ENCODE data around the gene ZNF507. TPM values are rescaled to one million over a fixed set of nuclear protein-coding genes. Genes with fewer than 3 reads are reported as not detected.

Gene ZNF507
- total RNA-seq, 1 donor from 2014 or later: 42.3 TPM

- TF ChIP-seq, protein P1, sequence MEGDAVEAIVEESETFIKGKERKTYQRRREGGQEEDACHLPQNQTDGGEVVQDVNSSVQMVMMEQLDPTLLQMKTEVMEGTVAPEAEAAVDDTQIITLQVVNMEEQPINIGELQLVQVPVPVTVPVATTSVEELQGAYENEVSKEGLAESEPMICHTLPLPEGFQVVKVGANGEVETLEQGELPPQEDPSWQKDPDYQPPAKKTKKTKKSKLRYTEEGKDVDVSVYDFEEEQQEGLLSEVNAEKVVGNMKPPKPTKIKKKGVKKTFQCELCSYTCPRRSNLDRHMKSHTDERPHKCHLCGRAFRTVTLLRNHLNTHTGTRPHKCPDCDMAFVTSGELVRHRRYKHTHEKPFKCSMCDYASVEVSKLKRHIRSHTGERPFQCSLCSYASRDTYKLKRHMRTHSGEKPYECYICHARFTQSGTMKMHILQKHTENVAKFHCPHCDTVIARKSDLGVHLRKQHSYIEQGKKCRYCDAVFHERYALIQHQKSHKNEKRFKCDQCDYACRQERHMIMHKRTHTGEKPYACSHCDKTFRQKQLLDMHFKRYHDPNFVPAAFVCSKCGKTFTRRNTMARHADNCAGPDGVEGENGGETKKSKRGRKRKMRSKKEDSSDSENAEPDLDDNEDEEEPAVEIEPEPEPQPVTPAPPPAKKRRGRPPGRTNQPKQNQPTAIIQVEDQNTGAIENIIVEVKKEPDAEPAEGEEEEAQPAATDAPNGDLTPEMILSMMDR (IDR thresholded peaks at IDR 0.05; ENCODE audit: unreplicated experiment): no peak
- peaks cover 6% of the 10 kb centered on the region for H3K4me1 Mint-ChIP-seq (ENCODE audit: low read depth)
- H3K27me3 Mint-ChIP-seq: no peaks in the 10 kb centered on the region
- no peaks in the 10 kb centered on the region for H3K36me3 Mint-ChIP-seq (ENCODE audit: insufficient read depth)
- H3K4me3 Mint-ChIP-seq (ENCODE audit: low read depth): no peak overlapping the region
- peaks cover 6% of the 10 kb centered on the region for H3K9me3 Mint-ChIP-seq (ENCODE audit: low read depth)
- no peak overlapping the region for H3K27ac Mint-ChIP-seq
- DNase-seq (ENCODE audit: low spot score, unreplicated experiment): no peak
Observed at GRCh38 chr19:32342695-32343094, 2.7 kb upstream of the ZNF507 start.

DNA sequence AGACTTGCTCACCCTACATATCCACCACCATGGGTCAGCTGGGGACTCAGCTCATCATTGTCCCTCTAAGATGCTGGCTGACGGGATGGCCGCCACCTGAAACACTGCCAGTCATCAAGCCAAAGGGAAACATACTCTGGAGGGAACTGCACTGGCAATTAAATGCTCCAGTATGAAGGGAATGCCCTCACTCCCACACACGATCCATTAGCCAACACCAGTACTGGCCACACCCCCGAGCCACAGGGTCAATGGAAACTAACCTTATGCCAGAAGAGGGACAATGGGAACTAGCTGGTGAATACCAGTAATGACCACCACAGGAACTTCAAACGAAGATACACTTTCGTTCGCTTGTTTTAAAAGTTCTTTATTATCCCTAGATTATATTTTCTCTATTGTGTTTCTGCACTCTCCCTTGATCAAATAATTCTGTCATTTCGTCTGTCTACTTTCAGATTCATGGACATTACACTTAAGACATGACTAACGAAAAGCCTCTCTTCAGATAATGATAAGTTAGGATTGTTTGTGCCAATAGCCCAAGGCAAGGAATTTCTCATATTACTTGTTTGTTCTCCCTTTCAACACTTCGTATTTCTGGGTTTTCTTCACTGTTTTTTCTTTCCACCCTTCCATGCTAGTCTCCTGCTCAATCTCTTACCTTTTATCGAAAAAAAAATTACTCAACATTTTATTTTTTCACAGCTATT lies 1.7 kb upstream of the ZNF507 start:
- H3K9me3 Mint-ChIP-seq (ENCODE audit: low read depth): peaks cover 6% of the 10 kb centered on the region
- peaks cover 8% of the 10 kb centered on the region for H3K4me1 Mint-ChIP-seq (ENCODE audit: low read depth)
- TF ChIP-seq, protein P1 (IDR thresholded peaks at IDR 0.05; ENCODE audit: unreplicated experiment): no peak
- peaks cover under 1% of the 10 kb centered on the region for H3K36me3 Mint-ChIP-seq (ENCODE audit: insufficient read depth)
- H3K4me3 Mint-ChIP-seq (ENCODE audit: low read depth): peak overlapping the region; percentile 46
- H3K27ac Mint-ChIP-seq: no peak overlapping the region
- DNase-seq (ENCODE audit: low spot score, unreplicated experiment): no peak
- H3K27me3 Mint-ChIP-seq: no peaks in the 10 kb centered on the region

DNA sequence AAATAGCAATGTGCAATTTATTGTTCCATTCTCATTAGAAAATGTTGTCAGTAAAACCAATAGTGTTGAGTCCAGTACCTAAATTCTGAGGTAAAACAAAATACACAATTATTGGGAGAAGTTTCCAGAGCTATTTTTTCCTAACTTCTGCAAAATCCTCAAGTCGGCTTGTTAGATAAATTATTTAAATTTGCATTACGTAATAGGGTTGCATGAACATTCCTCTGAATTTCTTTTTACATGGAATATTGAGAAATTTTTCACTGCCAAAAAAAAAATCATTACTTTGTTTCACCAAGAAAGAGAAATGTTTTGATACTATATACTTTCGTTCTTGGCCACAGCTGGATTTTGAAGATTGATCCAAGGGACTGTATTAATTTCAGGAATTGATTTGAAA lies 1.5 kb downstream of the ZNF507 start:
- DNase-seq (ENCODE audit: low spot score, unreplicated experiment): no peak
- peak overlapping the region; percentile 83 for H3K4me3 Mint-ChIP-seq (ENCODE audit: low read depth)
- H3K27ac Mint-ChIP-seq: peak overlapping the region; percentile 96
- H3K36me3 Mint-ChIP-seq (ENCODE audit: insufficient read depth): peaks cover 2% of the 10 kb centered on the region
- TF ChIP-seq, protein P1 (IDR thresholded peaks at IDR 0.05; ENCODE audit: unreplicated experiment): no peak
- peaks cover 6% of the 10 kb centered on the region for H3K9me3 Mint-ChIP-seq (ENCODE audit: low read depth)
- H3K4me1 Mint-ChIP-seq (ENCODE audit: low read depth): peaks cover 37% of the 10 kb centered on the region
- no peaks in the 10 kb centered on the region for H3K27me3 Mint-ChIP-seq

GRCh38 chr19:32347573-32347972 lies 2.2 kb downstream of the ZNF507 start:
- Mint-ChIP-seq H3K36me3 (ENCODE audit: insufficient read depth) (peaks cover 6% of the 10 kb centered on the region), H3K4me1 (ENCODE audit: low read depth) (peaks cover 41% of the 10 kb centered on the region), H3K9me3 (ENCODE audit: low read depth) (peaks cover 4% of the 10 kb centered on the region), H3K4me3 (ENCODE audit: low read depth) (peak overlapping the region; percentile 83), H3K27me3 (no peaks in the 10 kb centered on the region), H3K27ac (no peak overlapping the region)
- TF ChIP-seq, protein P1 (IDR thresholded peaks at IDR 0.05; ENCODE audit: unreplicated experiment): no peak
- no peak for DNase-seq (ENCODE audit: low spot score, unreplicated experiment)

DNA sequence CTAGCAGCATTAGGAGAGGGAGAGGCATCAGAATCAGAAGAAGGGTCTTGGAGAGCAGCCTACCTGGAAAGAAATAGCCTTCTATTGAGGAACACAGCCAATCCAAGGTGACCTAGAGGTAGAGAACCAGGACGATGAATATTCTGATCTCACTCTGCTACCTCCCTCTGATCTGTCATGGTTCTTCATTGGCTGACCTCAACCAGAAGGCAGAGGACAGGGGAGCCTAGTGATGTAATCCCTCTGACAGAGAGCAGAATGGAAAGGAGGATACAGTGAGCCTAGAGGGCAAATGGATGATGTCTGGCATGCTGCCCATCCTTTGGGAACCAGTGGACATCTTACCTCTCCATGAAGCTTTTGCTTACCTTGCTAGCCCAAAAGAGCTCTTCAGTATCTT lies 3.6 kb downstream of the ZNF507 start:
- H3K27me3 Mint-ChIP-seq: no peaks in the 10 kb centered on the region
- H3K4me1 Mint-ChIP-seq (ENCODE audit: low read depth): peaks cover 46% of the 10 kb centered on the region
- H3K27ac Mint-ChIP-seq: peak overlapping the region; percentile 92
- no peak for DNase-seq (ENCODE audit: low spot score, unreplicated experiment)
- H3K9me3 Mint-ChIP-seq (ENCODE audit: low read depth): peaks cover 3% of the 10 kb centered on the region
- TF ChIP-seq, protein P1 (IDR thresholded peaks at IDR 0.05; ENCODE audit: unreplicated experiment): no peak
- H3K4me3 Mint-ChIP-seq (ENCODE audit: low read depth): peak overlapping the region; percentile 5
- H3K36me3 Mint-ChIP-seq (ENCODE audit: insufficient read depth): peaks cover 21% of the 10 kb centered on the region
